Left lung (tissue), 10 donors: ENCODE data around the gene RPP30. TPM values are rescaled to one million over a fixed set of nuclear protein-coding genes. Genes with fewer than 3 reads are reported as not detected.

Source experiments
- ATAC-seq: fragments of 200-7000 bp; cut with Tn5 transposase; one replicate; pipeline ENCODE4 v1.9.1; 2020; ENCODE audit warnings: moderate library complexity
- DNase-seq, 4 donors: peaks; one replicate each; pipeline ENCODE4 v3.0.0-alpha.2; 2013 to 2020
- H3K27ac ChIP-seq, 2 donors: fragments of 200-600 bp; sonication (generic) in 1 of 2; one replicate each; pipeline versions ENCODE4 v1.5.0 to v1.8.0; 2020 to 2021
- H3K27me3 ChIP-seq, 2 donors: fragments of 200-600 bp; sonication (generic) in 1 of 2; one replicate each; pipeline versions ENCODE4 v1.5.0 to v1.8.0; 2020 to 2021
- H3K36me3 ChIP-seq, 2 donors: fragments of 200-600 bp; sonication (generic) in 1 of 2; one replicate each; pipeline versions ENCODE4 v1.5.0 to v1.8.0; 2020 to 2021
- H3K4me1 ChIP-seq, 2 donors: fragments of 200-600 bp; one replicate each; pipeline ENCODE4 v1.8.0; 2021
- H3K4me3 ChIP-seq, 2 donors: fragments of 200-600 bp; sonication (generic) in 1 of 2; one replicate each; pipeline versions ENCODE4 v1.5.0 to v1.8.0; 2020 to 2021; ENCODE audit warnings: mild to moderate bottlenecking in 1 of 2
- H3K9me3 ChIP-seq, 2 donors: fragments of 200-600 bp; sonication (generic) in 1 of 2; one replicate each; pipeline versions ENCODE4 v1.5.0 to v1.8.0; 2020 to 2021
- CTCF ChIP-seq, 2 donors: fragments of 200-600 bp; sonication (generic) in 1 of 2; IDR thresholded peaks; one replicate each; pipeline versions ENCODE4 v1.5.0 to v1.8.0; 2021; ENCODE audit warnings: antibody characterized with exemption in 2 of 2
- intact Hi-C, 2 donors: fragments of 100-400 bp; cut with DNase I; formaldehyde crosslinking; loops; one replicate each; pipeline versions ENCODE4 v1.11.2 to v1.14.2; 2022
- polyA plus RNA-seq, 6 donors: library from polyadenylated mRNA; unstranded; fragments of 120-200 nt; gene quantifications; one replicate each; pipeline ENCODE4 v1.2.1, GENCODE V29; 2013; ENCODE audit not compliant: insufficient read length in 6 of 6
- total RNA-seq, 2 donors: library from RNA; stranded (reverse); fragmentation: NEBNext Ultra II Directional; extraction: Animal tissue kit (Norgen Biotek cat#: 25700); gene quantifications; one replicate each; pipeline ENCODE4 v1.2.1, GENCODE V29; 2021
- donor health status: DM: no; HTN: yes; CAD: no.
- donor health status: DM: no; HTN: no; CAD: no.

The RPP30 gene
- total and polyA plus RNA-seq, 8 donors: 26.3 to 60.6 (median 52.3) TPM

GRCh38 chr10:90930070-90930837 is 58.5 kb downstream of the RPP30 start:
- H3K27ac ChIP-seq: peak overlapping the region; percentile 59 to 71
- DNase-seq (peak in 2 of 4 donors; percentile 32 to 42), ATAC-seq (peak; percentile 87)
- no peaks in the 10 kb centered on the region for H3K36me3 ChIP-seq
- H3K4me1 ChIP-seq: peaks cover 9 to 16% of the 10 kb centered on the region in 2 donors
- no peak for TF ChIP-seq CTCF (IDR thresholded peaks at IDR 0.05)
- intact Hi-C loops: no loop called here
- H3K9me3 ChIP-seq: no peaks in the 10 kb centered on the region
- H3K4me3 ChIP-seq: no peak overlapping the region
- no peaks in the 10 kb centered on the region for H3K27me3 ChIP-seq

GRCh38 chr10:90930971-90931871 is 59.4 kb downstream of the RPP30 start:
- no peaks in the 10 kb centered on the region for H3K9me3 ChIP-seq
- peak; percentile 46 for ATAC-seq
- DNase-seq: peak in 2 of 4 donors; percentile 22 to 38
- no peak for TF ChIP-seq CTCF (IDR thresholded peaks at IDR 0.05)
- H3K4me1 ChIP-seq: peaks cover 9 to 23% of the 10 kb centered on the region in 2 donors
- H3K27me3 ChIP-seq: no peaks in the 10 kb centered on the region
- H3K36me3 ChIP-seq: no peaks in the 10 kb centered on the region
- intact Hi-C loops: no loop called here
- H3K27ac ChIP-seq: peak overlapping the region; percentile 59 to 71
- H3K4me3 ChIP-seq: no peak overlapping the region

GRCh38 chr10:90935581-90936275 is 64.0 kb downstream of the RPP30 start:
- no peaks in the 10 kb centered on the region for H3K36me3 ChIP-seq
- H3K9me3 ChIP-seq: no peaks in the 10 kb centered on the region
- intact Hi-C loops: no loop called here
- DNase-seq (no peak), ATAC-seq (no peak)
- H3K4me1 ChIP-seq: peaks cover 3 to 18% of the 10 kb centered on the region in 2 donors
- no peaks in the 10 kb centered on the region for H3K27me3 ChIP-seq
- H3K4me3 ChIP-seq: no peak overlapping the region
- H3K27ac ChIP-seq: no peak overlapping the region
- no peak for TF ChIP-seq CTCF (IDR thresholded peaks at IDR 0.05)

- Histone ChIP-seq H3K27ac (no peak overlapping the region), H3K4me3 (no peak overlapping the region), H3K36me3 (no peaks in the 10 kb centered on the region), H3K4me1 (peaks cover 3 to 13% of the 10 kb centered on the region in 2 donors), H3K27me3 (no peaks in the 10 kb centered on the region), H3K9me3 (no peaks in the 10 kb centered on the region)
- no peak for TF ChIP-seq CTCF (IDR thresholded peaks at IDR 0.05)
- no peak for DNase-seq
- ATAC-seq: no peak
- intact Hi-C loops: no loop called here
Measured at GRCh38 chr10:90936276-90936659, 64.5 kb downstream of the RPP30 start.
